Brain microvascular endothelial cell (primary cell): ENCODE results near the gene NRDC.

Experiments
- DNase-seq: peaks from one replicate; pipeline ENCODE4 v3.0.0-alpha.2; 2020
- H3K27ac ChIP-seq: fragments of 250-450 bp; sonication (Bioruptor Pico); 2 replicates; pipeline ENCODE4 v1.5.1; 2020; ENCODE audit warnings: mild to moderate bottlenecking, moderate library complexity
- H3K27me3 ChIP-seq: fragments of 250-450 bp; sonication (Bioruptor Pico); replicated peaks from 2 replicates; pipeline ENCODE4 v1.5.1; 2020; ENCODE audit warnings: mild to moderate bottlenecking
- H3K36me3 ChIP-seq: fragments of 250-450 bp; sonication (Bioruptor Pico); replicated peaks from 2 replicates; pipeline ENCODE4 v1.5.1; 2020; ENCODE audit warnings: mild to moderate bottlenecking
- H3K4me3 ChIP-seq: 2 replicates; pipeline ENCODE4 v1.5.1; 2011; ENCODE audit warnings: low read depth, mild to moderate bottlenecking, control low read depth, low read length, moderate library complexity
- CTCF ChIP-seq: IDR thresholded peaks from 2 replicates; pipeline ENCODE4 v1.5.1; 2011; ENCODE audit warnings: low read depth, mild to moderate bottlenecking, moderate library complexity, low read length, control low read depth, inconsistent platforms; ENCODE audit errors: missing control alignments
- in situ Hi-C: cut with HindIII; loops from 2 replicates; pipeline ENCODE4 v1.10.0; 2017; ENCODE audit warnings: low sequenced_read_pairs, low pct_ligation_motif_present

The NRDC gene

GRCh38 chr1:51856745-51857144 is 21.8 kb downstream of the NRDC start:
- Histone ChIP-seq H3K4me3 (no peak overlapping the region), H3K27ac (no peak overlapping the region), H3K27me3 (no peaks in the 10 kb centered on the region), H3K36me3 (no peaks in the 10 kb centered on the region)
- in situ Hi-C loops = no loop called here
- no peak for DNase-seq
- no peak for TF ChIP-seq CTCF

GRCh38 chr1:51855624-51856023 is 22.9 kb downstream of the NRDC start:
- no peak overlapping the region for H3K4me3 ChIP-seq
- no peaks in the 10 kb centered on the region for H3K27me3 ChIP-seq
- in situ Hi-C loops = no loop called here
- TF ChIP-seq CTCF = no peak
- no peak for DNase-seq
- H3K27ac ChIP-seq = no peak overlapping the region
- H3K36me3 ChIP-seq = no peaks in the 10 kb centered on the region

GRCh38 chr1:51853360-51853759 is 25.2 kb downstream of the NRDC start:
- no peaks in the 10 kb centered on the region for H3K36me3 ChIP-seq
- no peak for DNase-seq
- no peaks in the 10 kb centered on the region for H3K27me3 ChIP-seq
- no peak overlapping the region for H3K27ac ChIP-seq
- in situ Hi-C loops = no loop called here
- no peak overlapping the region for H3K4me3 ChIP-seq
- TF ChIP-seq CTCF = no peak

- in situ Hi-C loops = no loop called here
- H3K4me3 ChIP-seq = no peak overlapping the region
- peaks cover 2% of the 10 kb centered on the region for H3K36me3 ChIP-seq
- H3K27ac ChIP-seq = no peak overlapping the region
- H3K27me3 ChIP-seq = no peaks in the 10 kb centered on the region
- no peak for TF ChIP-seq CTCF
- no peak for DNase-seq
Observed at GRCh38 chr1:51851882-51852396, 26.6 kb downstream of the NRDC start.

- TF ChIP-seq CTCF = no peak
- H3K4me3 ChIP-seq = no peak overlapping the region
- in situ Hi-C loops = no loop called here
- no peak overlapping the region for H3K27ac ChIP-seq
- H3K27me3 ChIP-seq = no peaks in the 10 kb centered on the region
- no peak for DNase-seq
- peaks cover 8% of the 10 kb centered on the region for H3K36me3 ChIP-seq
Observed at GRCh38 chr1:51850420-51851223, 27.9 kb downstream of the NRDC start.
